CMK (cell line): ENCODE results near the gene PBX4.
A peak's percentile ranks its signal among the peaks of the same experiment; 100 is the strongest.
"Not testable (repeated sequence)": the region's sequence is repeated elsewhere in the genome, so short reads cannot be mapped to it uniquely, and the experiment has no call there.

Experiments
- DNase-seq: peaks from one replicate; pipeline ENCODE4 v3.0.0-alpha.2; 2010; ENCODE audit warnings: low read depth

PBX4 gene

GRCh38 chr19:19626516-19627472, 8.3 kb upstream of the PBX4 start:
- DNase-seq, result no peak

GRCh38 chr19:19624032-19624570, 5.6 kb upstream of the PBX4 start:
- DNase-seq, result no peak

GRCh38 chr19:19623383-19623782, 4.9 kb upstream of the PBX4 start:
- no peak for DNase-seq

GRCh38 chr19:19619849-19620210, 1.3 kb upstream of the PBX4 start:
- DNase-seq, result no peak

GRCh38 chr19:19619181-19619848, 828 bp upstream of the PBX4 start:
- no peak for DNase-seq

GRCh38 chr19:19615086-19615485, 3.4 kb downstream of the PBX4 start:
- DNase-seq, result no peak

- no peak for DNase-seq
Measured at GRCh38 chr19:19613506-19613905, 5.0 kb downstream of the PBX4 start.

GRCh38 chr19:19610376-19611202, 7.9 kb downstream of the PBX4 start:
- no peak for DNase-seq

GRCh38 chr19:19606686-19607085, 11.8 kb downstream of the PBX4 start:
- not testable (repeated sequence) for DNase-seq

GRCh38 chr19:19606021-19606420, 12.5 kb downstream of the PBX4 start:
- no peak for DNase-seq

GRCh38 chr19:19602713-19603324, 15.7 kb downstream of the PBX4 start:
- DNase-seq, result no peak

- no peak for DNase-seq
Measured at GRCh38 chr19:19602136-19602712, 16.3 kb downstream of the PBX4 start.

- DNase-seq, result no peak
Measured at GRCh38 chr19:19600793-19601330, 17.6 kb downstream of the PBX4 start.

- not testable (repeated sequence) for DNase-seq
Measured at GRCh38 chr19:19598728-19599451, 19.6 kb downstream of the PBX4 start.

- DNase-seq, result peak; percentile 53
Measured at GRCh38 chr19:19597809-19598306, 20.6 kb downstream of the PBX4 start.

GRCh38 chr19:19595171-19595701, 23.3 kb downstream of the PBX4 start:
- DNase-seq, result no peak

GRCh38 chr19:19594381-19594780, 24.1 kb downstream of the PBX4 start:
- DNase-seq, result no peak

GRCh38 chr19:19592690-19593089, 25.8 kb downstream of the PBX4 start:
- DNase-seq, result no peak

- no peak for DNase-seq
Measured at GRCh38 chr19:19591133-19591825, 27.2 kb downstream of the PBX4 start.
